ENCODE data around the gene SYAP1. TPM values are rescaled to one million over a fixed set of nuclear protein-coding genes. Genes with fewer than 3 reads are reported as not detected.

SYAP1 gene
- total RNA-seq, 1 donor from 2014 or later, result 39.7 TPM

DNA sequence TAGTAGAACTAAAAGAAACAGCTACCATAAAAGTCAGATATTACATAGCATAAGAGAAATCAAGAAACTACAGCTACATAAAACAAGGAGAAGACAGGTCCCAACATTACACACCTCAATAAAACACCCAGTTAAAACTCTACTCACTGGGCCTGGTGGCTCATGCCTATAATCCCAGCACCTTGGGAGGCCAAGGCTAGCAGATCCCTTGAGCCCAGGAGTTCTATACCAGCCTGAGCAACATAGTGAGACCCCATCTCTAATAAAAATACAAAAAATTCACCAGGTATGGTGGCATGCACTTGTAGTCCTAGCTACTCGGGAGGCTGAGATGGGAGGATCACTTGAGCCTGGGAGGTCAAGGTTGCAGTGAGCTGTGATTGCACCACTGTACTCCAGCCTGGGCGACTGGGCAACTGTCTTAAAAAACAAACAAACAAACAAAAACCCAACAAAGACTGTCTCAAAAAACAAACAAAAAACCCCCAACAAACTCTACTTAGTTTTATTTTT lies 51.6 kb downstream of the SYAP1 start:
- Histone ChIP-seq H3K27ac (peak overlapping the region; percentile 99), H3K9ac (no peak overlapping the region), H3K27me3 (no peaks in the 10 kb centered on the region), H3K4me2 (no peak overlapping the region), H3K9me3 (ENCODE audit: low read depth) (no peaks in the 10 kb centered on the region), H3F3A (ENCODE audit: low read depth) (peaks cover 29% of the 10 kb centered on the region), H3K36me3 (no peaks in the 10 kb centered on the region), H3K4me1 (peaks cover 11% of the 10 kb centered on the region), H2AFZ (replicated peaks) (no peak overlapping the region), H4K20me1 (ENCODE audit: low read depth) (no peaks in the 10 kb centered on the region), H3K79me2 (ENCODE audit: low read depth) (no peaks in the 10 kb centered on the region), H3K4me3 (no peak overlapping the region)
- no peak for DNase-seq (ENCODE audit: low spot score)
- Mint-ChIP-seq H3K27me3 (ENCODE audit: insufficient read depth, low read depth) (peaks cover 4% of the 10 kb centered on the region), H3K4me1 (peaks cover 14% of the 10 kb centered on the region), H3K27ac (peak overlapping the region; percentile 79), H3K9me3 (peaks cover 2% of the 10 kb centered on the region), H3K36me3 (no peaks in the 10 kb centered on the region), H3K4me3 (no peak overlapping the region)
- TF ChIP-seq, protein P1, sequence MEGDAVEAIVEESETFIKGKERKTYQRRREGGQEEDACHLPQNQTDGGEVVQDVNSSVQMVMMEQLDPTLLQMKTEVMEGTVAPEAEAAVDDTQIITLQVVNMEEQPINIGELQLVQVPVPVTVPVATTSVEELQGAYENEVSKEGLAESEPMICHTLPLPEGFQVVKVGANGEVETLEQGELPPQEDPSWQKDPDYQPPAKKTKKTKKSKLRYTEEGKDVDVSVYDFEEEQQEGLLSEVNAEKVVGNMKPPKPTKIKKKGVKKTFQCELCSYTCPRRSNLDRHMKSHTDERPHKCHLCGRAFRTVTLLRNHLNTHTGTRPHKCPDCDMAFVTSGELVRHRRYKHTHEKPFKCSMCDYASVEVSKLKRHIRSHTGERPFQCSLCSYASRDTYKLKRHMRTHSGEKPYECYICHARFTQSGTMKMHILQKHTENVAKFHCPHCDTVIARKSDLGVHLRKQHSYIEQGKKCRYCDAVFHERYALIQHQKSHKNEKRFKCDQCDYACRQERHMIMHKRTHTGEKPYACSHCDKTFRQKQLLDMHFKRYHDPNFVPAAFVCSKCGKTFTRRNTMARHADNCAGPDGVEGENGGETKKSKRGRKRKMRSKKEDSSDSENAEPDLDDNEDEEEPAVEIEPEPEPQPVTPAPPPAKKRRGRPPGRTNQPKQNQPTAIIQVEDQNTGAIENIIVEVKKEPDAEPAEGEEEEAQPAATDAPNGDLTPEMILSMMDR (IDR thresholded peaks at IDR 0.05), result no peak

DNA sequence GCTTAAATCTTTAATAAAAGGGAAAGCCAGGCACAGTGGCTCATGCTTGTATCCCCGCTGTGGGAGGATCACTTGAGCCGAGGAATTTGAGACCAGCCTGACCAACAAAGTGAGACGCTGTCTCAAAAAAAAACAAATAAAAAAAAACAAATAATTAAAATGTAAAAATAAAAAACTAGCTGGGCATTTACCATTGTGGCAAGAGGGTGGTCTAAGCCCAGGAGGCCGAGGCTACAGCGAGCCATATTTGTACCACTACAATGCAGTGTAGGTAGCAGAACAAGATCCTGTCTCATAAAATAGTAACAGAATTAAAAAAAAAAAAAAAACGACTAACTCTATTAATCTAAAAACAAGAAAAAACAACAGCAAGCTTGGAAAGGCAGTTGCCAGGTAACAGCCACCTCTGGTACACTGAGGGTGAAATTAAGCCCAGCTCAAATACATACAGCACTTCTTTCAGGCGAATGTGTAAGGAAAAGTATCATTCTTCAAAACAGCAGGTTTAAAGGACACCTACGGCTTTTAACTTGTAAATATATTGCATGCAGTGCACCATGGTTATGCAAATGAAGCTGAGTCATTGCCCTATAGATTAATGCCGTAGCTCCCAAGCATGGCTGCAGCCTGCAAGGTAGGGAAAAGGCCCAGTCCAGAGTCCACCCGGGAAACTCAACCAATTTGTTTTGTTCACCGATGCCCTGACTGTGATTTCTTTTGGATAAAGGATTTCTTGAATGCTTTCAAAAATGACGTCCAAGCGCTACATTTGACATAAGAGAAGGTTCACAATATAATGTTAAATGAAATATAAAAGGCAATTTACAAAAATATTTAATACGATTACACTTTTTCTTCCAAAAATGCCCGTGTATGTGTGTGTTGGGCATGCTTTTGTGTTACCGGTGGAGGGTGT lies 52.3 kb downstream of the SYAP1 start:
- H3K27me3 ChIP-seq, result no peaks in the 10 kb centered on the region
- peak overlapping the region; percentile 99 for H3K27ac ChIP-seq
- peaks cover 29% of the 10 kb centered on the region for H3F3A ChIP-seq (ENCODE audit: low read depth)
- H3K4me3 ChIP-seq, result no peak overlapping the region
- H3K36me3 ChIP-seq, result no peaks in the 10 kb centered on the region
- no peaks in the 10 kb centered on the region for H3K79me2 ChIP-seq (ENCODE audit: low read depth)
- H3K9me3 ChIP-seq (ENCODE audit: low read depth), result no peaks in the 10 kb centered on the region
- H2AFZ ChIP-seq (replicated peaks), result peak overlapping the region; percentile 55
- Mint-ChIP-seq H3K4me3 (peak overlapping the region; percentile 66), H3K4me1 (peaks cover 14% of the 10 kb centered on the region), H3K9me3 (peaks cover 2% of the 10 kb centered on the region), H3K27ac (peak overlapping the region; percentile 100), H3K36me3 (no peaks in the 10 kb centered on the region), H3K27me3 (ENCODE audit: insufficient read depth, low read depth) (peaks cover 4% of the 10 kb centered on the region)
- peaks cover 11% of the 10 kb centered on the region for H3K4me1 ChIP-seq
- TF ChIP-seq EZH2 (IDR thresholded peaks at IDR 0.05) (no peak), EZH2phosphoT487 (IDR thresholded peaks at IDR 0.05) (no peak)
- TF ChIP-seq, protein P1 (IDR thresholded peaks at IDR 0.05), result no peak
- H4K20me1 ChIP-seq (ENCODE audit: low read depth), result no peaks in the 10 kb centered on the region
- H3K9ac ChIP-seq, result peak overlapping the region; percentile 53
- DNase-seq (ENCODE audit: low spot score), result peak; percentile 72
- peak overlapping the region; percentile 10 for H3K4me2 ChIP-seq

DNA sequence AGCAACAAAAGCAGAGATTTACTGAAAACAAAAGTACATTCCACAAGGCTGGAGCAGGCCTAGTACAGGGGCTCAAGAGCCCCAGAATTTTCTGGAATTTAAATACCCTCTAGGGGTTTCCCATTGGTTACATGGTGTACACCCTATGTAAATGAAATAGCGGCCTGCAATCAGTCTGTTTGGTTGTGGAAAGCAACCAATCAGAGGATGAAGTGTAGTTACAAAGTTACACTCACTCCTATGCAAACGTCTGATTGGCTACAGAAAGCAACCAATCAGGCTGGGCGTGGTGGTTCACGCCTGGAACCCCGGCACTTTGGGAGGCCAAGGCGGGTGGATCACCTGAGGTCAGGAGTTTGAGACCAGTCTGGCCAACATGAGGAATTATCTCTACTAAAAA lies 53.0 kb downstream of the SYAP1 start:
- Histone ChIP-seq H3K9ac (no peak overlapping the region), H3K27me3 (no peaks in the 10 kb centered on the region), H2AFZ (replicated peaks) (peak overlapping the region; percentile 55), H3K4me2 (peak overlapping the region; percentile 10), H3K36me3 (no peaks in the 10 kb centered on the region), H3K9me3 (ENCODE audit: low read depth) (no peaks in the 10 kb centered on the region), H4K20me1 (ENCODE audit: low read depth) (no peaks in the 10 kb centered on the region), H3K4me3 (no peak overlapping the region), H3F3A (ENCODE audit: low read depth) (peaks cover 29% of the 10 kb centered on the region), H3K4me1 (peaks cover 11% of the 10 kb centered on the region), H3K79me2 (ENCODE audit: low read depth) (no peaks in the 10 kb centered on the region), H3K27ac (peak overlapping the region; percentile 99)
- H3K4me3 Mint-ChIP-seq, result peak overlapping the region; percentile 48
- peak; percentile 50 for DNase-seq (ENCODE audit: low spot score)
- no peaks in the 10 kb centered on the region for H3K36me3 Mint-ChIP-seq
- peaks cover 2% of the 10 kb centered on the region for H3K9me3 Mint-ChIP-seq
- H3K27ac Mint-ChIP-seq, result peak overlapping the region; percentile 100
- TF ChIP-seq, protein P1 (IDR thresholded peaks at IDR 0.05), result no peak
- TF ChIP-seq EZH2phosphoT487 (IDR thresholded peaks at IDR 0.05) (no peak), EZH2 (IDR thresholded peaks at IDR 0.05) (no peak)
- H3K27me3 Mint-ChIP-seq (ENCODE audit: insufficient read depth, low read depth), result peaks cover 4% of the 10 kb centered on the region
- H3K4me1 Mint-ChIP-seq, result peaks cover 14% of the 10 kb centered on the region

All from neural progenitor cell (in vitro differentiated cells).